Bone marrow (tissue), 2 donors: ENCODE data around the gene CPLX3.

Experiments used
- DNase-seq, 2 donors: peaks; one replicate each; lab custom pipeline; 2025; lab: John Stamatoyannopoulos, UW

CPLX3 gene

DNA sequence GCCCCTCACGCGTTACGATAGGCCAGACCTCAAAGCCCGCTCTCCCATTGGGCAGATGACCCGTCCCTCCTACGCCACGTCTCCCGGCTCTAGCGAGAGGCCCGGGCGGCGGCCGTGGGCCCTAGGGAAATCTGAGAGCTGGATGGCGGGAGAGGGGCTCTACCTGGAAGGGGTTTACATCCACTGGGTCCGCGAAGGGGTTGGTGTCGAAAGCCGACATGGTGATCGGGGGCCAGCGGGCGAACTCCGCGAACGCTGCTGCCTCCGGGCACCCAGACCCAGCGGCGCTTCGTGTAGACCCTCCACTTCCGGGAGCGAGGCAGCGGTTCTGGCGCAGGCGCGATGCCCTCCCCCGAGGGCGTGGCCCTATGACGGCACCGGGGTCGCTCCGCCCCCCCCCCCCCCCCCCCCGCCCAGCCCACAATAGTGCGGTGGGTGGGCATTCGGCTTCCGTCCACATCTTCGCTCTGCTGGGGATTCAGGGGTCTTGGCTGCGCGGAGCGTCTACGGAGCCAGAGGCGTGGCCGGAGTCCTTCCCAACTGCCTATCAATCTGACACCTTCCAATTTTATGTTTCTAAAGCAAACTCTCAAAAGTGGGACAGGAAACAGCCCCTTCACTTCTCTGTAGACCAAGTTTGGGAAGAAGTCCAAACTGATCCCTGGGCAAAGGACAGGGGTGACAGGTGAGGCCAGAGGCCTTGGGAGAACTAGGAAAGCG, 46.8 kb downstream of the CPLX3 start, which contains the start of gene SCAMP2:
TSS of gene SCAMP2 (minus strand) at position 330 of the 720 bp plus-strand sequence. CDS start at position 220, 110 bp downstream.
- peak; percentile 91 to 98 for DNase-seq

DNA sequence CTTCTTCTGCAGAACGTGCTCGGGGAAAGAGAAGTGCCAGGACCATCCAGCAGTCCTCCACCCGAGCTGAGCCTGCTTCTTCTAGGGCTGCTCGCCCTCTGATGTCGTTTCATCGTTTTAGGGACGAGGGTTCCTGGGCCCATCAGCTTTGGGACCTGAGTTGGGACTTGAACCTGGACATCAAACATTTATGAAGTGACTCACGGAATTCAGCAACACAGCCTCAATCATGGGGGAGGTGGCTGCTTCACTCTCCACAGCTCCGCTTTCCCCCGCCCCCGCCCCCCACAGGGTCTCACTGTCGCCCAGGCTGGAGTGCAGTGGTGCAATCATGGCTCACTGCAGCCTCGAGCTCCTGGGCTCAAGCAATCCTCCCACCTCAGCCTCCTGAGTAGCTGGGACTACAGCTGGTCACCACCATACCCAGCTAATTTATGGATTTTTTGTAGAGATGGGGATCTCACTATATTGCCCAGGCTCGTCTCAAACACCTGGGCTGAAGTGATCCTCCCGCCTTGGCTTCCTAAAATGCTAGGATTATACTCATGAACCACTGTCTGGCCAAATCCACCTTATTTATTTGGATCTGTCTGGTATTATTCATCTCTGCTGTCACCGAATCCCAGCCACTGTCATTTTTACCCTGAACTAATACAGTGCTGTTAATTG, 47.5 kb downstream of the CPLX3 start:
- peak; percentile 21 to 44 for DNase-seq

DNA sequence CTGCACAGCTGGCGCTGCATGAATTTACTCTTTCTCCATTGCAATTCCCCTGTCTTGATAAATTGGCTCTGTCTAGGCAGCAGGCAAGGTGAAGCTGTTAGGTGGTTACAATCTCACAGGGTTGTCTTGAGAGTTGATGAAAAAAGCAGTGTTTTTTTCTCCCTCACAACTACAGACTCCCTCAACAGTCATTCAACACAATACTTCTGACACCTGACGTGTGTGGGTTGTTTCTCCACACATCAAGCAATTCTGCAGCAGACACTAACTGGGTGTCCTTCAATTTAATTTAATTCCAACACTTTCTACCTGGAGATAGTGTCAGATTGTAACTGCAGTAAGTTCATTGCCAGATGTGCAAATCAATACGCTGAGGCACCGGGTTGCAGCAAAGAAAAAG, 51.8 kb downstream of the CPLX3 start:
- DNase-seq: no peak
